GM21528 (cell line): ENCODE data around the gene COPS6.

Experiments used
- ATAC-seq: cut with Tn5 transposase; IDR thresholded peaks from one replicate; pipeline ENCODE4 v1.9.1; 2021; ENCODE audit warnings: mild to moderate bottlenecking, moderate library complexity; ENCODE audit not compliant: unreplicated experiment, low FRiP score

COPS6 gene

DNA sequence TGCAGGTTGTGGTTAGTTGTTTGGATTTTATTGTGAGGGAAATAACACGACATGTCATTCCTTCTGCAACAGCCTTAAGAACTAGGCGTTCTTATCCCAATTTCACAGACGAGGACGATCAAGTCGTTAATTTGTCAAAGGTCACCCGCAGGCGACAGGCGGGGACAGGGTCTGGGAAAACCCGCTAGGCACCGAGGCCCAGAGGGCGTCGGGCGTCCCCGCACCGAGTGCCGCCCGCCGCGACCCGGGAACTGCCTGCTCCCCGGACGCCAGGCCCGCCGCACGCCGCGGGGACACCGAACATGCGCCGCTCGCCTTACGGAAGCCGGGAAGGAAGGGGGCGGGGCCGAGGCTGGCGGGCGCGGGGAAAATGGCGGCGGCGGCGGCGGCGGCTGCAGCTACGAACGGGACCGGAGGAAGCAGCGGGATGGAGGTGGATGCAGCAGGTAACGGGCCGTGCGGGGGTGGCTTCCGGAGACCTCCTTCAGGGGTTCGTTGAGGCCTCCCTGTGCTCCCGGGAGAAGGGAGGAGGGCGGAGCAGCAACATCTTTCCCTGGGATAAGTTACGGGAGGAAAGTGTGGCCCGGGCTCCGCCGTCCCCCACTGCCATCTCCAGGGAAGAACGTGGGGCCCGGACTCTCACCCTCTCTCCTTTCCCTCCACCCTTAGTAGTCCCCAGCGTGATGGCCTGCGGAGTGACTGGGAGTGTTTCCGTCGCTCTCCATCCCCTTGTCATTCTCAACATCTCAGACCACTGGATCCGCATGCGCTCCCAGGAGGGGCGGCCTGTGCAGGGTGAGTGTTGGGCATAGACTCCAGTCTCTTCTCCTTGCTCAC is at the start of gene COPS6:
COPS6 (plus strand) TSS at position 349 of the 837 bp plus-strand sequence; CDS start at position 371, 22 bp downstream.
- ATAC-seq = no peak

DNA sequence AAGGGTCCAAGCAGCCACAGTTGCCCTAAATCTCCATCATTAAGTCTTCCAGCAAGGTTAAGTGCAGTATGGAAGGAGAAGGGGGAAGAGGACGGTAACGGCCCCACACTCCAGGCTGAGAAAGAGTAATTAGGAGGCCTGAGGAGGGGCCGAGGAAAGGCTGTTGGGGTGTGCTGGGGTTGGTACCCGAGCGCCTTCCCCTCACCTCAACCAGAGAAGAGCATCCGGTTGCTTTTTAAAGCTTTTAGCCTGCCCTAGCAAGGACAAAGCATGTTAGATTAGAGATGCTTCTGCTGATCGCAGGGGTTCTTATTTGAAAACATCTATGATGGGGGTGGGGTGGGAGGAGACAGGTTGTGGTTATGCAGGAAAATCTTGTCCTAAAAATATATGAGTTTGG is 48.2 kb upstream of the COPS6 start:
- ATAC-seq = no peak

DNA sequence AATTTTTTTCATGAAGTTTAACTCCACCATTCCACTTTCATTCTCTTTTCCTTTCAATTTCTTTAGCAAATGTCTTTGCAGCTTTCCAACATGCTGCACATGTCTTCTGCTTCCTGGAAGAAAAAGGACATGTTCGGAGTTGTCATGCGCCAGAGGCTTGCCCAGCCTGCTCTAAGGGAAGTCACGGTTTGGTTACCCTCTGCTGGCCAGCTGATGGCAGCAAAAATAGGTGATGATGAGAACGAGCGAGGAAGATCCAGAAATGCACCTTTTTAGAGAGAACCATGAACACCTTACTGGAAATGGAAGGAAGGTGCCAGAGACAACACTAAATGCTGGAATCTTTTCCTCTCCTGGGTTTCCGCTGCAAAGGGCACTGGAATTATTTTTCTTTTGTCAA is 44.1 kb upstream of the COPS6 start:
- ATAC-seq = no peak

DNA sequence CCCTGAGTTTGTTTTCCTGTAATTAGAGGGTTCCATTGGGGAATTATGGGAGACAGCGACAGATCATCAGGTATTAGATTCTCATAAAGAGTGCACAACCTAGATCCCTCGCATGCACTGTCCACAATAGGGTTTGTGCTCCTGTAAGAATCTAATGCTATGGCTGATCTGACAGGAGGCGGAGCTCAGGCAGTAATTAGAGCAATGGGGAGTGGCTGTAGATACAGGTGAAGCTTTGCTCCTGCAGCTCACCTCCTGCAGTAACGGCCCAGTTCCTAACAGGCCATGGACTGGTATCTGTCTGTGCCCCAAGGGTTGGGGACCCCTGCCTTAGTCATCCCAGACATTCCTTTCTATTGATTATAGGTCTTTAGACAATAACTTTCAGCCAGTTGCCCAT is 40.1 kb upstream of the COPS6 start:
- no peak for ATAC-seq

DNA sequence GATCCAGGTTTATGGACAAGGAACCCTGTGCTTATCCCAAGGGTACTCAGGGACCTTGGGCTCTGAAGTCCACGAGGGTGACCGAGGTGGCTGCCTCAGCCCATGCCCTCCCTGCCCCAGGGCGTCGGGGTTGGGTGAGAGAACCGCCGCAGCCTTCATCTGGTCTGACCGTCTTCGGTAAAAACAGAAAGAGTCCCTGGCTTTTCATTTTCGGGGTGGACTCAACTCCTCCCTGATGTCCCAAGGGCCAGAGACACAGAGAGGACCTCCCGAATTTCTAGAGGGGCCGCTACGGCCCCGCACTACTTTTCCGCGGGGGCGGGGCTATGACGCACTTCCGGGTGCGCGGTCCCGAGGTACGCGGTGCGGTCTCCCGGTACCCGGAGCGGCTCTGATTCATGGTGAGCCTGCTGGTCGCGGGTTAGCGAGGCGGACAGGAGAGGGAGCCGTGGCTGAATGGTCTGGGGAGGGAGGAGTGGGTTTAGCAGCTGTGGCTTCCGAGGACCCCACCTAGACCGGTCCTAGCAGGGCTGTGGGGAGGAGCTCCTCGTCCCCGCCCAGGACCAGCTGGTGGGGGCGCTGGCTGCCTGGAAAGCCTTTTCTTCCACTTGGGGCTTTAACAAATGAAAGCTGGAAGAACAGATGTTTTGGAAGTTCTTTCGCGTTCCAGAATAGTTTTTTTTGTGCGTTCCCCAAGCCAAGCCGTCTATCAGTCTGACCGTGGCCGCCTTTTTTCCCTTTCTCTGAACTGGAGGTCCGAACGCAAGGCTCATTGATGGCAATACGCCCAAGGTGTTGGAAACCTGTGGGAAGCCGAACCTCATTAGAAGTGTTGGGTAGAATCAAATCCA is 39.1 kb upstream of the COPS6 start, which contains the start of gene ZSCAN21:
ZSCAN21 (plus strand) TSS at position 334 of the 851 bp plus-strand sequence. CDS start 7,233 bp downstream, outside the sequence.
- peak; percentile 89 for ATAC-seq

DNA sequence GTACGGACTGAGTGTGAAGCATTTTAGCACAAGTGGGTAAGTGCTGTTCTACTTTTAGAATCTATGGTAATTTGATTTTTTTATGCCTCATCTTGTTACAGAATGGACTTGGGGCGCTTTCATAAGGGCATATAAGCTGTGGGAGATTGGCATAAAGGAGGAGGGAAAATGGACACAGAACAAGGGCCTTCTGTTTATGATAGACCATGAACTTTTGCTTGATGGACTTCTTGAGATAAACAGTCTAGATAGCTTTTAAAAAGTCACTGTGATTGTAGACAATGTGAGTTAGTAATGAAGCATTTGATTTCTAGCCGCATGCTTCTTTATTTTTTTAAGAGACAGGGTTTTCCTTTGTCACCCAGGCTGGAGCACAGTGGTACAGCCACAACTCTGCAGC is 37.2 kb upstream of the COPS6 start:
- no peak for ATAC-seq

DNA sequence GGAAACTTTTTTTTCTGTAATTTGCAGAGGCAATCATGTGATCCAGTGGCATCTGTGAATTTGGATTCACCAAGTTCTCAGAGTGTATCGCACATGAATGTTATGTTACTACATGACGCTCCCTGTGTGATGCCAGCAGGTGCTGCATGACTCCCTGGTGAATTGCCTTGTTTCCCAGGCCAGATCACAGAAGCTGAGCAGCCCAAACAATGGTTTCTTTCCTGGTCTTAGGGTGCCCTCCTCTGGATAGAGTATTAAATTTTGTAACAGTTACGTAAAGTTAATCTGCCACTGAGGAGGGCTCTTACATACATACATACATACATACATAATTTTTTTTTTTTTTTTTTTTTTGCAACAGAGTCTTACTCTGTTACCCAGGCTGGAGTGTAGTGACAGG is 35.6 kb upstream of the COPS6 start:
- no peak for ATAC-seq

DNA sequence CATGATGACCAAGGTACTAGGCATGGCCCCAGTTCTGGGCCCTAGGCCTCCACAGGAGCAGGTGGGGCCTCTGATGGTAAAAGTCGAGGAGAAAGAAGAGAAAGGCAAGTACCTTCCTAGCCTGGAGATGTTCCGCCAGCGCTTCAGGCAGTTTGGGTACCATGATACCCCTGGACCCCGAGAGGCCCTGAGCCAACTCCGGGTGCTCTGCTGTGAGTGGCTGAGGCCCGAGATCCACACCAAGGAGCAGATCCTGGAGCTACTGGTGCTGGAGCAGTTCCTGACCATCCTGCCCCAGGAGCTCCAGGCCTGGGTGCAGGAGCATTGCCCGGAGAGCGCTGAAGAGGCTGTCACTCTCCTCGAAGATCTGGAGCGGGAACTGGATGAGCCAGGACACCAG is 31.8 kb upstream of the COPS6 start:
- ATAC-seq = no peak

DNA sequence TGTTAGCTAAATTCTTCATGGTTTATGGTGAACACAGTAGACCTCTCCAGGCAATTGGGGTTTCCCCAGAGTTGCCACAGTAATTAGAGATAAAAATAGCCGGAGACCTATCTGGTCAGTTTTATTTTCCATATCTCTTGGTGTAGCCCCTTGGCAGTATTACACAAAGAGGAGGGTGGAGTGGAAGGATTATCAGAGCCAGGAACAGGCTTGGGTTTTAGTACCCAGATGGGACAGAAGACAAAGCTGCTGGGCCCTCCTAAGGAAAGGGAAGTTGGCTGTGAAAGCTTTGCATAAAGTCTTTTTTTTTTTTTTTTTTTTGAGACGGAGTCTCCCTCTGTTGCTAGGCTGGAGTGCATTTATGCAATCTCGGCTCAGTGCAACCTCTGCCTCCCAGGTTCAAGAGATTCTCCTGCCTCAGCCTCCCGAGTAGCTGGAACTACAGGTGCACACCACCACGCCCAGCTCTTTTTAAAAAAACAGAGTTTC is 29.5 kb upstream of the COPS6 start:
- ATAC-seq = no peak

DNA sequence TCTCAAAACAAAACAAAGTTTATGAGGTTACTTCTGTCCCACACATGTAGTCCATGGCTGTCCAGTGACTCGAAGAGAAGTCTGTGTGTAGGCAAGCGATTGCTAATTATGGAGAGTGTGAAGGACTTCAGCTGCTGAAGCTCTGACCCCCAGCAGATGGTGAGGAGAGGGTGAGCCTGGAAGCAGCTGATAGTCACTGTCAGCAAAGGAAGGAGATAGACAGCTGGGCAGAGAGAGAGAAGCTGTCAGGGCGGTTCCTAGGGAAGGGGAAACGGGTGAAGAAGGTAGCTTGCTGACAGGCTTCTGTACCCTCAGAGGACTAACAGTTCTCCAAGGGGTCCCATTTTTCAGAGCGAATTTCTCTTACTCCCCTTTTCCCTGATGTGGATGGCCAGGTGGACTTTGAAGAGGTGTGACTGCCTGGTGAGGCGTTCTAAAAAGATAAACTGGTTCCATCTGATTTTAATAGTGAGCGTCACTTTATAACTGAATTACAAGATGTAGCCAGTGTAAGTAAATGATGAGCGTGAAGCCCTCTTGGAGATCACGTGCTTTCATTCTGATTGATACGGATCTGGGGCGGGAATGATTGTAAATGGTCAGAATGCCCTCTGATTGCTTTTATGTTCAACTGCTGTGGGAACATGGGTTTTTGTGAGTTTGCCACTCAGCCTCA is 27.1 kb upstream of the COPS6 start:
- ATAC-seq = no peak

DNA sequence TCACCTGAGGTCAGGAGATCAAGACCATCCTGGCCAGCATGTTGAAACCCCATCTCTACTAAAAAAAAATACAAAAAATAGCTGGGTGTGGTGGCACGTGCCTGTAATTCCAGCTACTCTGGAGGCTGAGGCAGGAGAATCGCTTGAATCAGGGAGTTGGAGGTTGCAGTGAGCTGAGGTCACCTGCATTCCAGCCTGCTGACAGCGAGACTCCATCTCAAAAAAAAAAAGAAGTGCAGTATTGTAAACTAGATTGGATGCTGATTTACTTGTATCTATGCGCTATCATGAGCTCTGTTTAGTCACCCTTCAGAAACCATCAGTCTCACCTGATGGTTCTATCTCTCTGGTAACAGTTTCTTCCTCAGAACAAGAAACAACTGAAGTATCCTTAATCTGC is 25.4 kb upstream of the COPS6 start:
- no peak for ATAC-seq

DNA sequence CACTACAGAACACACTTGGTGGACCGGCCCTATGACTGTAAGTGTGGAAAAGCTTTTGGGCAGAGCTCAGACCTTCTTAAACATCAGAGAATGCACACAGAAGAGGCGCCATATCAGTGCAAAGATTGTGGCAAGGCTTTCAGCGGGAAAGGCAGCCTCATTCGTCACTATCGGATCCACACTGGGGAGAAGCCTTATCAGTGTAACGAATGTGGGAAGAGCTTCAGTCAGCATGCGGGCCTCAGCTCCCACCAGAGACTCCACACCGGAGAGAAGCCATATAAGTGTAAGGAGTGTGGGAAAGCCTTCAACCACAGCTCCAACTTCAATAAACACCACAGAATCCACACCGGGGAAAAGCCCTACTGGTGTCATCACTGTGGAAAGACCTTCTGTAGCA is 24.6 kb upstream of the COPS6 start:
- ATAC-seq = no peak

DNA sequence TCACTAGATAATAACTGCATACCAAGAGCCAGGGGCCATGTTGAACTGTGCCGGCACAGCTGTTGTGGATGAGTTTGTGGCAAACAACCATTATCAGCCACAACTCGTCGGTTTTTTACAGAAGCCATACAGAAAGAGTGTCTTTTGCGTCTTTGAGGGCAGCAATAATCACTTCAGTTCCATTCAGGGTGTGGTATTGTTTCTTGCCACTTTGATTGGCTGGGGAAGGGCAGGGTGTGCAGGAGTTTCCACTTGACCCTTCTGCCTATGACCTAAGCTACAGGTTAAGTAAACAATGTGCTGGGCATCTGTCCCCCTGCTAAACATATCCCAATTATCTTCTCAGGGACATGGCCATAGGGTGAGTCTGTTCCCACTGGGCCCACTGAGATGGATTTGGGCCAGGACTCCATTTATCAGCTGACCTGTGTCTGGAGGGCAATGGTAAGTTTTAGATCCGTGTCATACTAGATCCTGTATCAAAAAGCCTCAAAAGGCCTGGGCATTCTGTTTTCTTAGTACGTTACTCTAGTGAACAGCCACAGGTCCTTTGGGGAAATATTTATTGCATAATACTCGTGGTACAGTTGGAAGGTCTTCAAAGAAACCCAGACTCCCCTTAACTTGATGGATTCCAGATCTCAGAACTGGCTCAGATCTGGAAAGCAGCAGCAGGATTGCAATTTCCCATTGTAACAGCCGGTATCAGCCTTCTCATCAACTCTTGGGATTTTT is 23.1 kb upstream of the COPS6 start:
- ATAC-seq = no peak

DNA sequence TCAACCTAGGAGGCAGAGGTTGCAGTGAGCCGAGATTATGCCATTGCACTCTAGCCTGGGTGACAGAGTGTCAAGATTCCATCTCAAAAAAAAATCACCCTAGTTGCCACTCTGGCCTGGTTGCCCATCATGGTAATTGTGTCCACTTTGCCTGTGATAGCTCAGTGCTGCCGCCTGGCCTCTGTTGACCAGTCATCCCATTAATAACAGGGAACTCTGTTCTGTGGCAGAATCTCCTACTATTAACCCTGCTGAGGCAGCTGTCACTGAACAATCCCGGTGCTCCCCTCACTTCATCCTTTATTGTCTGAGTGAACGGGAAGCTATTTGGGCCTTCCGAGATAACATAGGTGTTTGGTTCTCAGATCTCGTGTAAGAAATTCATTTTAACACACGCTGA is 21.8 kb upstream of the COPS6 start:
- ATAC-seq = no peak

DNA sequence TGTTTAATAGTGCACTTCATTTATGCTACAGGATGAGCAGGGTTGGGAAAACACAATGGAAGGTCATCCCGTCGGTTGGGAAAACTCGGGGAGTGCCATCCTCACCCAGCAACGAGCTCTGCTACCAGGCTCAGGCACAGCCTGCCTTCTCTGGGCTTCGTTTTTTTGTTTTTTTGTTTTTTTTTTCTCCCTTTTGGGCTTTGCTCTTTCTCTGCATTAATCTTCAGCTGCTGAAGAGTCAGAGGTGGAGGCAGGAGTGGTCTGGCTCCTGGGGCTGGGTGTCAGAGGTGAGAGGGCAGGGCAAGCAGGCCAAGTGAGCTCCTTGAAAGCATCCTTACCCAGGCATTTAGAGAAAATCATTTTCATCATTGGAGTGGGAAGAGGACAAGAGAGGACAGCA is 18.8 kb upstream of the COPS6 start:
- no peak for ATAC-seq

DNA sequence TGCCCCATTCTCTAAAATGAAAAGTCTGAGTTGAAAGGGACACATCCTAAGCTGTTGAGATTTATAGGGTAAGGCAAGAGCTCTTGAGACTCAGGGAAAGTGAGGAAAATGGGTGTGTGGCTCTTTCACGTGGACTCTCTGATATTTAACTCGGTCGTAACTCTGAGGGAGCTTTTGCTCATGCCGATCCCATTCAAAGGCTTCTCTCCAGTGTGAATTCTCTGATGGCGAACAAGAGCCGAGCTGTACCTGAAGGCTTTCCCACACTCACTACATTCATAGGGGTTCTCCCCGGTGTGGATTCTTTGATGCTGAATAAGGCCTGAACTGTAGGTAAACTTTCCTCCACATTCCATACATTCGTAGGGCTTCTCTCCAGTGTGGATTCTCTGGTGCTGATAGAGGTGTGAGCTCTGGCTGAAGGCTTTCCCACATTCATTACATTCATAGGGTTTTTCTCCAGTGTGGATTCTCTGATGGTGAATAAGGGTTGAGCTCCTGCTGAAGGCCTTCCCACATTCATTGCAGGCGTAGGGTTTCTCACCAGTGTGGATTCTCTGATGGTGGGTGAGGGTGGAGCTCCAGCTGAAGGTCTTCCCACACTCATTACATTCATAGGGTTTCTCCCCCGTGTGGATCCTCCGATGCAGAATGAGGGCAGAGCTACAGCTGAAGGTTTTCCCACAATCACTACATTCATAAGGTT is 17.6 kb upstream of the COPS6 start:
- no peak for ATAC-seq

DNA sequence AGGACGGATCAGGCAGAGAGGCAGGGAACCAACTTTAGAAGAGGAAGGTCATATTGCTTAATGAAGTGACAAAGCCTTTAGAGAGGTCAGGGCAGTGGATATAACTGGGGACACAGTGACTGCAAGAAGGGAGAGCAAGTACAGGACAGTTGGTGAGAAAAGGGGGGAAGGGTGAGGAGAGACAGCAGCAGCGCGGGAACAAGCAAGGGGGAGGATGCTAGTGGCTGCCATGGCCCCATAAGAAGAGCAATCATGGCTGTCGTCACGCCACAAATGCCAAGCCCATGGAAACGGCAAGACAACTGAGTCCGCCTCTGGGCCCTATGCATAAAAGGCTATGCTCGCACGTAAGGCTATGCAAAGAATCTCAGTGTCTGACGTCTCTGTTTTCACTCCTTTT is 16.3 kb upstream of the COPS6 start:
- ATAC-seq = no peak

DNA sequence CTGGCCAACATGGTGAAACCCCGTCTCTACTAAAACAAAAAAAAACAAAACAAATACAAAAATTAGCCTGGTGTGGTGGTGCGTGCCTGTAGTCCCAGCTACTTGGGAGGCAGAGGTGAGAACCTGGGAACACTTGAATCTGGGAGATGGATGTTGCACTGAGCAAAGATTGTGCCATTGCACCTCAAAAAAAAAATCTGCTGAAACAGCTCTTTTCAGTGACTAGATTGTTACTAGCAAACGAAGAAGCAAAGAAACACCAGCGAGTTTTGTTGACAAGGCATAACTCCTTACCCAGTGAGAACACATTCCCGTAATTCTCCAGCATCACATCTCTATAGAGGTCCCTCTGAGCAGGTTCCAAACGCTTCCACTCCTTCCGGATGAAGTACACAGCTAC is 13.9 kb upstream of the COPS6 start:
- no peak for ATAC-seq

DNA sequence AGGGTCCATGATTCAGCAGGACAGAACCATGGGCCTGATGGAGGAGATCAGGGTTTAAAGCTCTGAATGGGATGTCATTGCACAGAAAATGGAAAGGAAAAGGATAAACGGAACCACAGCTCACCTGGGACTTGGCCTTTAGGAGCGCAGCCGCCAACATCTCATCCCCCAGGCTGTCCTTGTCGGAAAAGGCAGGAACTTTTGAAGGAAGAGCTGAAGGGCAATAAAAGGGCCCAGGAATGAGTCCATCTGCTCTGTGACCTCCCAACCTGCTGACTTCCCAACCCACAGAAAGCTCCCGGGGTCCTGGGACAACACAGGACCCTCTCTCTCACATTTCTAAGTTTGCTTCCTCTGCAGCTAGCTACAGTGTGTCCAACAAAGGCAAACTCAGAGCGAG is 13.4 kb upstream of the COPS6 start:
- ATAC-seq = no peak

DNA sequence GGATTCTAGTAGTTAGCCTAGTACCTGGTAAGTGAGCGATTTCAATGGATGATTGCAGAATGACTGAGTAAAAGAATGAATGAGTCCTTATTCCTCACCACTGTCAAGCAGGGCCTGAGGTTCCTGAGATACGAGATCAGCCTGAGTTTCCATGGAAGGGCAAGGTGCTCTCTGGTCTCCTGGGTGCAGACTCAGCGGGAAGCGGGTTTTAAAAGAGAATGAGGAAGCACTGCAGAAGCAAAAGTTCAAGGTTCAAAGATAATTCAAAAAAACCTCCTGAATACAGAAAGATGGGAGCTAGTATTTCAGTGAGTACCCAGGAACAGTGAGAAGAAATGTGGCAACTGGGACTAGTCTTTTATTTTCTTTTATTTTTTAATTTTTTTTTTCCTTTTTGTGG is 11.6 kb upstream of the COPS6 start:
- ATAC-seq = no peak
